GM21717 (cell line): ENCODE results near the gene KRTAP10-4.
"Not testable (repeated sequence)": the region's sequence is repeated elsewhere in the genome, so short reads cannot be mapped to it uniquely, and the experiment has no call there.

Source experiments
- ATAC-seq: cut with Tn5 transposase; IDR thresholded peaks from one replicate; pipeline ENCODE4 v1.9.1; 2021; ENCODE audit warnings: mild to moderate bottlenecking, moderate library complexity; ENCODE audit not compliant: unreplicated experiment

Gene KRTAP10-4

GRCh38 chr21:44596068-44596725, 22.7 kb downstream of the KRTAP10-4 start:
- no peak for ATAC-seq

DNA sequence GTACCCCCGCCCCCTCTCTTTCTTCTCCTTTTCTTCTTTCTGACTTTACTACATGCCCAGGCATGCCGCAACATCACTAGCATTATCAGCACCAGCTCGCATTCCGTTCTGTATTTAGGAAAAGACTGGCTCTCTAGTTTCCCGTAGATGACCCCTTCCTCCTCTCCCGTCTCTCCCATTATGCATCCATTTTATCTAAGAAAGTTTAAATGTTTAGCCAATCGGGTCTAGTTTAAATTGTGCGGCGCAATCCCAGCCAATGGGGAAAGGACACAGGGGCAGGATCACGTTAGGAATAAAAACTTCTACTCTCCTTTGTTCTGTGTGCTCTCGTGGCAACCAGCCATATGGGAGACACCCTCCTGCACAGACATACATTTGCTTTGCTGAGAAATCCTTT, 24.5 kb downstream of the KRTAP10-4 start:
- ATAC-seq: no peak

- ATAC-seq: no peak
Observed at GRCh38 chr21:44599264-44600029, 25.9 kb downstream of the KRTAP10-4 start.

DNA sequence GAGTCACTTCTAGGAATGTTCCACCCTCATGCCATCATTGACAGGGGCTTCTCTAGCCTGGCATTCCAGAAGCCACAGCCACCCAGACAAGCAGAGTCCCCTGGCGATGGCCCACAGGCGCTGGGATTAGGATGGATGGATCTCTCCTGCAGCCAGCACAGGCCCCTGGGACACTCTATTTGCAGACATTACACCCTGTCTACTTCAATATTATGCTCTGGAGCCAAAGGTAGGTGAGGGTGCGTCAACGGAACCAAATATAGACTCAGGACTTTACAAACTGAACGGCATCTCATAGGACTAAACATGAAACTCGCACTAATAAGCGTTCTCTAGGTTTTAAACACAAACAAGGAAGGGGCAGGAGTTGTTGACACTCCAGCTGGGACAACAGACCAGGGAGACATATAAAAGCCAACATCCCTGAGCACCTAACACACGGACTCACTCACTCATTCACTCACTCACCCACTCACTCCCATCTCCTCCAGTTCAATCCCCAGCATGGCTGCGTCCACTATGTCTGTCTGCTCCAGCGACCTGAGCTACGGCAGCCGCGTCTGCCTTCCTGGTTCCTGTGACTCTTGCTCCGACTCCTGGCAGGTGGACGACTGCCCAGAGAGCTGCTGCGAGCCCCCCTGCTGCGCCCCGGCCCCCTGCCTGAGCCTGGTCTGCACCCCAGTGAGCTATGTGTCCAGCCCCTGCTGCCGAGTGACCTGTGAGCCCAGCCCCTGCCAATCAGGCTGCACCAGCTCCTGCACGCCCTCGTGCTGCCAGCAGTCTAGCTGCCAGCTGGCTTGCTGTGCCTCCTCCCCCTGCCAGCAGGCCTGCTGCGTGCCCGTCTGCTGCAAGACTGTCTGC, 26.8 kb downstream of the KRTAP10-4 start, which contains the start of gene KRTAP10-7:
KRTAP10-7 (plus strand) TSS at position 480 of the 861 bp plus-strand sequence; CDS start at position 505, 25 bp downstream.
- not testable (repeated sequence) for ATAC-seq

GRCh38 chr21:44601091-44601490, 27.6 kb downstream of the KRTAP10-4 start:
- not testable (repeated sequence) for ATAC-seq

DNA sequence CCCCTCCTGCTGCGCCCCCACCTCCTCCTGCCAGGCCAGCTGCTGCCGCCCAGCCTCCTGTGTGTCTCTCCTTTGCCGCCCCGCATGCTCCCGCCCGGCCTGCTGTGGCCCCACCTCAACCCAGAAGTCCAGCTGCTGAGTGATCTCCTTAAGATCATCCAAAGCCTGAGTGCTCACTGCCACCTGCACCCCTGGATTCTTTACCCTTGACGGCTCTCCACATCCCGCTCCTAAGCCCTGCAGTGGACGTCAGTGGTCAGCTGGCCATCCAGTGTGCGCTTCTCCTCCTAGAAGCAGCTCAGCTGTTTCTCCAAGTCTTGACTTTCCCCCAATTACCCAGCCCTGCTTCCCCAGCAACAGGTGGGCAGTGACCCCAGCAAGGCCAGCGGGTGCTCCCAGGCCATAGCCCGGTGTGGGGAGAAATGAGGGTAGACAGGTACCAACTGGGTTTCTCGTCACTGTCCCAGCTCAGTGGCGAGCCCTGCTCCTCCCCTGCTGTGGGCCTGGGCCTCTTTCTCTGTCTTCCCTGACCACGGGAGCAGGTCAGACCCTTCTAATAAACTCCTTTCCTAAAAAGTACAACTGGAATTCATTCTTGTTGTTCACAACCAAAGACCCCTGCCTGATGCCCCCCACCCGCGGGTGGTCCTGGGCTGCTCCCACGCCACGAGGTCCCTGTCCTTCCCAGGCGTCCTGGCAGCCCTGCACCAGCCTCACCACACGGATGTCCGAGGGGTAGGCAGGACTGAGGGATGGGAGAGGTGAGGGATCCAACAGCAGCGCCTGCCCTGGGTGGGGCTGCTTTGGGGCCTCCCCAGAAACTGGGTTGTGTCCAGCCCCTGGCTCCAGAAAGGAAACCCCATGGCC, 28.3 kb downstream of the KRTAP10-4 start:
- no peak for ATAC-seq

- ATAC-seq: no peak
Observed at GRCh38 chr21:44602463-44602850, 28.9 kb downstream of the KRTAP10-4 start.

GRCh38 chr21:44603109-44603875, 29.8 kb downstream of the KRTAP10-4 start:
- ATAC-seq: no peak

GRCh38 chr21:44603911-44604310, 30.4 kb downstream of the KRTAP10-4 start:
- ATAC-seq: no peak

DNA sequence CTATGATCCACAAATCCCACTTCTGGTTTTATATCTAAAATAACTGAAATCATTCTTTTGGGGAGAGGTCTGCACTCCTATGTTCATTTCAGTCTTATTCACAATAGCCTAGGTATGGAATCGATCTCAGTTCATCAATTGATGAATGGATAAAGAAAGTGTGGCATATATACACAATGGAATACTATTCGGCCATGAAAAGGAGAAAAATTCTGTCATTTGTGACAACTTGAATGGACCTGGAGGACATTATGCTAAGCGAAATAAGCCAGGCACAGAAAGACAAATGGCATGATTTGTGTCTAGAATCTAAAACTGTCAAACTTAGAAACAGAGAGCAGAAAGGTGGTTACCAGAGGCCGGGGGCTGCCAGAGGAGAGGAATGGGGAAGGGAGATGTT, 33.0 kb downstream of the KRTAP10-4 start:
- ATAC-seq: no peak

GRCh38 chr21:44609193-44609592, 35.7 kb downstream of the KRTAP10-4 start:
- no peak for ATAC-seq

GRCh38 chr21:44610157-44610843, 36.8 kb downstream of the KRTAP10-4 start:
- ATAC-seq: not testable (repeated sequence)

DNA sequence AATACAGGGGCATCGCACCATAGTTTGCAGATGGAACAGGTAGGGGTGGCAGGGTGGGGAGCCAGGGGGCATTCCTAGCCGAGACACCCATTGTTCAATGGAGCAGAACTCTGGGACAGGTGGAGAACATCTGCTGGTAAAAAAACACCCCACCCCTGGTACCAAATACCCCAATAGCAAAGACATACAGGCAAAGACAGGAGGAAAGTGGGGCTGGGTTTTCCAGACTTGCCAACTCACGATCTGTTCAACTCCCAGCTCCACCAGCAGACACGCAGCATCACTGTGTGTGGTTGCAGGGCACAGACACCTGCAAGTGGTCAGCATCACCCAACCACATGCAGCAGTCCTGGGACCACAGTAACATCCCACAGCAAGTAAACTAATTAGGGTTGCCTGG, 38.0 kb downstream of the KRTAP10-4 start:
- ATAC-seq: no peak

GRCh38 chr21:44612029-44612486, 38.5 kb downstream of the KRTAP10-4 start, which contains the start of gene KRTAP10-8:
Gene KRTAP10-8, plus strand, starts transcription at chr21:44612079. Its CDS starts 22 bp downstream, at chr21:44612101.
- ATAC-seq: no peak

DNA sequence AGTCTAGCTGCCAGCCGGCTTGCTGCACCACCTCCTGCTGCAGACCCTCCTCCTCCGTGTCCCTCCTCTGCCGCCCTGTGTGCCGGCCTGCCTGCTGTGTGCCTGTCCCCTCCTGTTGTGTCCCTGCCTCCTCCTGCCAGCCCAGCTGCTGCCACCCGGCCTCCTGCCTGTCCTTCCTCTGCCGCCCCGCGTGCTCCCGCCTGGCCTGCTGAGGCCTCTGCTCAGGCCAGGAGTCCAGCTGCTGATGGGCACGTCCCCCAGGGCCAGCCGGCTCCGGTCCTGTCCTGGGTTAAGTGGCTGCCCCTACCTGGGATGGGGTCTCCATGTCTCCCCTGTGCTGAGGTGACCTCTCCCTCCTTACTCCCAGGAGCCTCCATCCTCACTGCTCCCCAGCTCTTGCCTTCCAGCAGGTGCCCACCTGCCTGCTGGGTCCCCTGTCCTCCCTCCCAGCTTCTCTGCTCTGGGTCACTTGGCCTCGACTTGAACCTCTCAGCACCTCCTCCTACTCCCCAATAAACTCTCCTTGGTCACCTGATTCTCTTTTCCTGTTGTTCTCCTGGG, 39.2 kb downstream of the KRTAP10-4 start:
- no peak for ATAC-seq

DNA sequence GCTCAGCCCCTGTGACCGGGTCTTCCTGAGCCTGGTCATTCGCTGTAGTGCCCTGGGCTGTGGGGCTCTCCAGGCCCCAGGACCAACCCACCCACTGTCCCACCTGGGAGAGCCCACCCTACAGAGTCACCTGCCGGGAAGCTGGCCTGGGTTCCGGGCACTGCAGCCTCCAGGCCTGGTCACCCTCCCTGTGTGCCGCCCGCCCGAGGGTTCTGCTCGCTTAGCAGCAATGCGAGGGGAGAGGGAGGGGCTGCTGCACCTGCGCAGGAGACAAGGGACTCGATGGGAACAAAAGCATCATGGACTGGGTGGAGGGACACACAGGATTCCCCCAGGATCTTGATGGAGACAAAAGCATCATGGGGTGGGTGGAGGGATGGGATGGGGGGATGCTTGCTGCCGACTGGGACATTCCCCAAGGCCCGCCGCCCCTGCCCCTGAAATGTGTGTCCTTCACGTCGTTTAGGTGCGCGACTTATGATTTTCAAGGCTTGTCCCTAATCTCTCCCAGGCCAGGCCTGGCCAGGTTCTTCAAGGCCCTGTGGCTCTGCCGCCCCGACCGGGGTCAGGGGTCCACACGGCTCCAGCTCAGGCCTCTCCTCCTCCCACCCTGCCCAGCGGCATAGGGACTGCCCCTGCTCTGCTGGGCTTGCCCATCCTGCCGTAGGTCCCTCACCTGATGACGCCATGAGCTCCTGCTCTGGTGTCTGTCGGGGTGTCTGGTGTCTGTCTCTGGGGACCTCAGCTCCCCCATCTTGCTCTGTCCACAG, 40.0 kb downstream of the KRTAP10-4 start:
- no peak for ATAC-seq

DNA sequence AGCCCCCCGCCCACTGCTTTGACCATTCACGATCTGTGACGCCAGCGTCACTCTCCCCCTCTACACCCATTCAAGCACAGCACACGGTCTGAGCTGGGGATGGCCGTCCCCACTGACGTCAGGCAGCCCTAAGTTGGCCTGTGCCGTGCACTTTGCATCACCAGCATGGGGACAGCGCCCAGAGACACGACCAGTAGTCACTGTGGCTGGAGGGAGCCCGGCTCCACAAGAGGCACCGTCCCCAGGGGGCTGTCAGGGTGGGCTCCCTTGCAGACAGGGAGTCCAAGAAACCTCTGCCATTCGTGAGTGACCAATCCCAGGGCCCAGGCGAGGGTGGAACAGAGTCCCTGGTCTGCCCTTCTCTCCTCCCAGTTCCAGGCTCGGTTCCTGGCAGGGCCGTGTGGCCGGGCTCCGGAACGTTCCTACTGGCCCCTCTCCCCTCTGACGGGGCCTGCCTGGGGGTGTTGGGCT, 40.7 kb downstream of the KRTAP10-4 start:
- ATAC-seq: no peak

- no peak for ATAC-seq
Observed at GRCh38 chr21:44614961-44615391, 41.4 kb downstream of the KRTAP10-4 start.
